HG03571 (cell line): ENCODE data around the gene SSBP1.
"Not testable (repeated sequence)": the region's sequence is repeated elsewhere in the genome, so short reads cannot be mapped to it uniquely, and the experiment has no call there.

Experiments used
- ATAC-seq: cut with Tn5 transposase; IDR thresholded peaks from one replicate; pipeline ENCODE4 v1.9.1; 2021; ENCODE audit not compliant: unreplicated experiment

The SSBP1 gene

DNA sequence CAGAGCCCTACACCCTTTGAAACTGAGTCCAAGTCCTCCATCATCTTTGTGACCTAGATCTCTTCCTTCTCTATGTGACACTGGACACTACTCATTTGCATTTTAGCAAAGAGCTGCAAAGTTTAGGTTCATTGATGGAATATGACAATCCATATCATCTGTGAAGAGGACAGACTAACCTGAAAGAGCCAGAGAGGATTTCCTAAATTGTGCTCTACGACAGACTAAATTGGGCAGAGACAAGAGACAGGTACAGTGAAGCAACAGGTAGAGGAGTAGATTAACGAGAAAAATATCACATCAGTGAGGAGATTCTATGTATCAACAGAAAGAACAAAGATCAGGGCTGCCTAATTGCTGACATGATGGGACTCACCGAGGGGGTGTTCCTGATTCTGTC is 25.6 kb downstream of the SSBP1 start, which contains the start of gene TAS2R3:
TSS of gene TAS2R3 (plus strand) at position 301 of the 400 bp plus-strand sequence. CDS start at position 363, 62 bp downstream.
- no peak for ATAC-seq

DNA sequence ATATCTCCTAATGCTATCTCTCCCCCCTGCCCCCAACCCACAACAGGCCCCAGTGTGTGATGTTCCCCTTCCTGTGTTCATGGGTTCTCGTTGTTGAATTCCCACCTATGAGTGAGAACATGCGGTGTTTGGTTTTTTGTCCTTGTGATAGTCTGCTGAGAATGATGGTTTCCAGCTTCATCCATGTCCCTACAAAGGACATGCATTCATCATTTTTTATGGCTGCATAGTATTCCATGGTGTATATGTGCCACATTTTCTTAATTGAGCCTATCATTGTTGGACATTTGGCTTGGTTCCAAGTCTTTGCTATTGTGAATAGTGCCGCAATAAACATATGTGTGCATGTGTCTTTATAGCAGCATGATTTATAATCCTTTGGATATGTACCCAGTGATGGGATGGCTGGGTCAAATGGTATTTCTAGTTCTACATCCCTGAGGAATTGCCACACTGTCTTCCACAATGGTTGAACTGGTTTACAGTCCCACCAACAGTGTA is 32.0 kb downstream of the SSBP1 start:
- ATAC-seq, result not testable (repeated sequence)

DNA sequence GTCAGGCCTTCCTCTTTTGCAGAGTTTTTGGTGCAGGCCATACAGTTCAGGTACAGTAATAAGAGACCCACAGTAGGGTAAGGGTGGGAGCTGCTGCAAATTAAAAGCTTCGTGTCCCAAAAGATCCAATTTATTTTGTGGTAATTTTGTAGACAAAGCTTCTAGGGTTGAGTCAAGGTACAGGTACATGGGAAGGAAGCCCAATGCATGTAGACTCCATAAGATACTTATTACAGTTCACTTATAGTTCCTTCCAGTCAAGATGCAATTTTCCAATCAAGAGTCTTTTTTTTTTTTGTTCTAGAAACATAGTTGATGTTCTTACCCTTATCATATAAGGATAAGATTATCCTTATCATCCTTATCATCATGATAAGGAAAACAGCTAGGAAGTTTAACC is 38.2 kb downstream of the SSBP1 start, which contains the start of gene TAS2R4:
TSS of gene TAS2R4 (plus strand) at position 301 of the 400 bp plus-strand sequence. CDS start 1,815 bp downstream, outside the sequence.
- no peak for ATAC-seq

DNA sequence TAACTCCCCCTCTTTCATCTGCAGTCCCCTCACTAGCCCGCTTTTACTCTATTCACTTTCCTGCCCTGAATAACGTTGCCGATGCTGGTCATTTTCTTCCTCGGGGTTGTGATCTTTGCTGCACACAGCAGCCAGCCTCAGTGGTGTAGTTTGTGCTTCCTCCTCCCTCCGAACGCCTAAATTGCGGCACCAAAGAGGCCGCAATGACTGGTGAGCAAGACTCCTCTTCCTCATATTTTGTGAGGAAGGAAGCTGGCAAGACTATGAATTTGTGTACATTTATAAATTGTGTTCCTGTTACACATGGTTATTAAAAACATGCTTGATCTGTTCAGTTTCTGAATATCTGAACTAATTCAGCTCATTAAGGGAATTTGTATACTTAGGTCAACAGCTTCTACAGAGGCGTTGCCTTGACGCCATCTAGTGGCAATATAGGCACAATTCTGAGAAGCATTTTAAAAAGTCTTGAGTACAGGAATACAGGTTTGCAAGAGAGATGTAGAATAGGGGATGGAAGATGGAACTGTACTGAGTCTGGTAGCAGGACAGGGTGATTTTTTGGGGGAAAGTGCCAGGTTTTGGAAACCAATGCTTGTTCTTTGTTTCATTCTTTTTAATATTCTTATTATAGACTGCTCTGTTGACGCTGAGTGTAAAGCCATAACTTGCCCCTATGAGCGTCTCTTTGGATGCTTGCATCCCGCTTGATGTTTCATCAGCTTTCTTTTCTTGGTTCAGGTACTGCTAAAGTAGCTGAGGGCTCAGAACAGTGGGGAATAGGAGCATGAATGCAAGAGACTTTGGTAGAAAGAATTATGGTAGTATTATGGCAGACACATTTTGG is 47.8 kb downstream of the SSBP1 start:
- ATAC-seq, result peak; percentile 74

DNA sequence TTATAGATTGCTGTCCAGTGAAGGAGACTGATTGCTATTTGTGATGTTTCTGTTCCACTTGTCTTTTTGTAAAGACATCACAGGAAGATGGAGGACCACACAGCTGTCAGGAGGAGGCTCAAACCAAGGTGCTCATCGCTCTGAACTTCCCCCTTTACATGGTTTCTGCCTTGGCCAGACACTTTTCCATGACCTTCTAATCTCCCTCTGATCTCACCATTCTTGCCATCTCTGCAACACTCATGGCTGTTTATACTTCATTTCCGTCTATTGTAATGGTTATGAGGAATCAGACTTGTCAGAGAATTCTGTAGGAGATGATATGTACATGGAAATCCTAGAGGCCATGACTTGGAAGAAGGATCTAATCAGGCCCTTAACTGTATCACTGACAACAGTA is 50.1 kb downstream of the SSBP1 start:
- no peak for ATAC-seq

DNA sequence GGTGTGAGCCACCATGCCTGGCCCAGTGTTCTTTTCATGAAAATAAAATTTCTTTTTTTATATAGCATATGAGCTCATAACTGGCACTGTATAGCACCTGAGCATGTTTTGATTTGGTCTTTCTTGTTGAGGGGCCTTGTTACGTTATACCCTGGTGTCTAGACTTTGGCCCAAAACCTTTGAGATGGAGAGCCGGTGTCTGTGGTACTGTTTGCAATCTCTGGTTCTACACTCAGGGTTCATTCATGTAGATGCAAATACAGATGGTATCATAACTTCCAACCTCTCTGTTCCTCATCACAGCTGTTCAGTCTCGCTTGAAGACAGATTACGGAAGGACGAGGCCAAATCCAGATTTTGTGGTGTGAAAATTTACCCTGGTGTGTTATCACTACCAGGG is 51.8 kb downstream of the SSBP1 start, which contains the start of gene TAS2R5:
TSS of gene TAS2R5 (plus strand) at position 301 of the 400 bp plus-strand sequence. CDS start 145 bp downstream, outside the sequence.
- no peak for ATAC-seq

DNA sequence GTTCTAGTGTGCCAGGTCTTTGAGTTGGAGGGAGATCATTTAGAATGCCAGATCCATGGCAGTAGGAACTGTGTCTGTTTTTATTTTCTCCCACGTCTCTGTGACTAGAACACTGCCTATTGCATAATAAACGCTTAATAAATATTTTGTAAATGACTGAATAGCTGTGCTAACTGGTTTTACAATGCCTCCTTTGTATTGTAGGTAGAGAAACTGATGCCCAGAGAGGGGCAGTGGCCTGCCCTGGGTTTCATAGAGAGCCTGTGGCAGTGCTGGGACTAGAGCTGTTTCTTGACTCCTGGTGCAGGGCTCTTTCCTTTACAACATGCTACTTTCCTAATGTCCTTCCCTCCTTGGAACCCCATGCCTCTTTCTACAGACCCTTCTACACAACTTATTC is 54.4 kb downstream of the SSBP1 start:
- ATAC-seq, result no peak
